Measurements from ENCODE around the gene TIGD2.

The TIGD2 gene

DNA sequence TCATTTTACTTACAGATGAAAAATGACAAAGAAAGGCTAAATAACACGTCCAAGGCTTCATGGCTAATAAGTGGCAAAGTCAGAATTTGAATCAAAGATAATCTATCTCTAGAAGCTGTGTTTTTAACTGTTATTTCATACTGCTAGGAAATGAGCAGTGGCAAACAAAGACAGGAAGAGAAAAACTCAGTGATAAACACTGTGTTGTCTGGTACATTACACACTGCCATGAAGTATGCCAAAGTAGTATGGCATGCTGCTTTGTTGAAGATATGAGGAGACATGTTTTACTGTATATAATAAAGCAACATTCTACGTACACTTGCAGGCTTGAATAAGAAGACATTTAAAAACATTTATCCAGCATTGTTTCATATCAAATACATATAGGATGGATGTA lies 49.5 kb downstream of the TIGD2 start:
- H2AFZ ChIP-seq (ENCODE audit: low read depth, low read length) = no peak overlapping the region
- H3K27ac ChIP-seq (ENCODE audit: low read length) = no peak overlapping the region
- H4K20me1 ChIP-seq (ENCODE audit: insufficient read depth, low read length) = no peaks in the 10 kb centered on the region
- H3K4me3 ChIP-seq (ENCODE audit: low read length) = no peak overlapping the region
- no peaks in the 10 kb centered on the region for H3K36me3 ChIP-seq (replicated peaks; ENCODE audit: low read depth, low read length)
- peaks cover 12% of the 10 kb centered on the region for H3K4me1 ChIP-seq (ENCODE audit: low read length)
- H3K9ac ChIP-seq (ENCODE audit: low read length) = no peak overlapping the region
- peaks cover 4% of the 10 kb centered on the region; the same call in 1 of the 2 replicates for H3K27me3 ChIP-seq (ENCODE audit: low read depth, low read length)
- H3K79me2 ChIP-seq (ENCODE audit: low read length) = no peaks in the 10 kb centered on the region
- H3K9me3 ChIP-seq (ENCODE audit: insufficient read depth, low read length) = no peaks in the 10 kb centered on the region
- no peak overlapping the region for H3K4me2 ChIP-seq (ENCODE audit: low read length)
- TF ChIP-seq, protein P1, sequence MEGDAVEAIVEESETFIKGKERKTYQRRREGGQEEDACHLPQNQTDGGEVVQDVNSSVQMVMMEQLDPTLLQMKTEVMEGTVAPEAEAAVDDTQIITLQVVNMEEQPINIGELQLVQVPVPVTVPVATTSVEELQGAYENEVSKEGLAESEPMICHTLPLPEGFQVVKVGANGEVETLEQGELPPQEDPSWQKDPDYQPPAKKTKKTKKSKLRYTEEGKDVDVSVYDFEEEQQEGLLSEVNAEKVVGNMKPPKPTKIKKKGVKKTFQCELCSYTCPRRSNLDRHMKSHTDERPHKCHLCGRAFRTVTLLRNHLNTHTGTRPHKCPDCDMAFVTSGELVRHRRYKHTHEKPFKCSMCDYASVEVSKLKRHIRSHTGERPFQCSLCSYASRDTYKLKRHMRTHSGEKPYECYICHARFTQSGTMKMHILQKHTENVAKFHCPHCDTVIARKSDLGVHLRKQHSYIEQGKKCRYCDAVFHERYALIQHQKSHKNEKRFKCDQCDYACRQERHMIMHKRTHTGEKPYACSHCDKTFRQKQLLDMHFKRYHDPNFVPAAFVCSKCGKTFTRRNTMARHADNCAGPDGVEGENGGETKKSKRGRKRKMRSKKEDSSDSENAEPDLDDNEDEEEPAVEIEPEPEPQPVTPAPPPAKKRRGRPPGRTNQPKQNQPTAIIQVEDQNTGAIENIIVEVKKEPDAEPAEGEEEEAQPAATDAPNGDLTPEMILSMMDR (IDR thresholded peaks at IDR 0.05; ENCODE audit: low read depth, low read length) = no peak
- no peak for TF ChIP-seq EZH2phosphoT487 (IDR thresholded peaks at IDR 0.05; ENCODE audit: low read depth)

DNA sequence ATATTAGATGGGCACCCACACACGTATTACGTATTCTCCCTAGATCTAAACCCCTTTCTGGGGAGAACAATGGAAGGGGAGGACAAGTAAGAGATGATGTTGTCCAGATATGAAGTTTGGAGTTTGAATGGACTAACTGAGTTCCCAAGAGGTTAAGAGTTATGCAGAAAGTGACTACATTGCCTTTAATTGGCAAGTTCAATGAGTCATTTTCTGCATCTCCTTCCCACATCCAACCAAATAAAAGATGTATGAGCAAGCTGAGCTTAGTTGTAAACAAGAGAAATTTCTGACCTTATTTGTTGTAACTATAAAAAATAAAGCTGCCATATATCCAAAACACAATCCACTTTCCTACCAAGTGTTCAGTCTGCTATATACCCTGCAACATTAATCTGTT lies 50.5 kb downstream of the TIGD2 start:
- H3K79me2 ChIP-seq (ENCODE audit: low read length) = no peaks in the 10 kb centered on the region
- TF ChIP-seq, protein P1 (IDR thresholded peaks at IDR 0.05; ENCODE audit: low read depth, low read length) = no peak
- no peak for TF ChIP-seq EZH2phosphoT487 (IDR thresholded peaks at IDR 0.05; ENCODE audit: low read depth)
- no peaks in the 10 kb centered on the region for H4K20me1 ChIP-seq (ENCODE audit: insufficient read depth, low read length)
- no peak overlapping the region for H3K27ac ChIP-seq (ENCODE audit: low read length)
- peaks cover 5% of the 10 kb centered on the region; the same call in 1 of the 2 replicates for H3K27me3 ChIP-seq (ENCODE audit: low read depth, low read length)
- no peaks in the 10 kb centered on the region for H3K36me3 ChIP-seq (replicated peaks; ENCODE audit: low read depth, low read length)
- H2AFZ ChIP-seq (ENCODE audit: low read depth, low read length) = no peak overlapping the region
- H3K4me1 ChIP-seq (ENCODE audit: low read length) = peaks cover 12% of the 10 kb centered on the region
- no peak overlapping the region for H3K4me2 ChIP-seq (ENCODE audit: low read length)
- no peak overlapping the region for H3K4me3 ChIP-seq (ENCODE audit: low read length)
- no peaks in the 10 kb centered on the region for H3K9me3 ChIP-seq (ENCODE audit: insufficient read depth, low read length)
- no peak overlapping the region for H3K9ac ChIP-seq (ENCODE audit: low read length)

DNA sequence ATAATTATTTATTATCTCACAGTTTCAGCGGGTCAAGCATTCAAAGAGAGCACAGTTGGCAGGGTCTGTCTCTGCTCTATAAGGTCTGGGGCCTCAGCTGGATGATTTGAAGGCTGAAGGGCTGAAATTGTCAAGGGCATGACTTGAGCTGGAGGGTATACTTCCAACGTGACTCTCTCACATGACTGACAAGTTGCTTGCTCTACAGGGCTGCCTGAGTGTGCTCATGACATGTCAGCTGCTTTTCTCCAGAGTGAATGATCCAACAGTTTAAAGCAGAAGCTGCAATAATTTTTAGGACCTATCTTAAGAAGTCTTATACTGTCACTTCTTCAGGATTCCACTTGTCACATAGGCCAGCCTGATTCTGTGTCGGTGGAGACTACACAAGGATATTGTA lies 51.2 kb downstream of the TIGD2 start:
- Histone ChIP-seq H3K27ac (ENCODE audit: low read length) (no peak overlapping the region), H3K4me3 (ENCODE audit: low read length) (no peak overlapping the region), H3K9me3 (ENCODE audit: insufficient read depth, low read length) (no peaks in the 10 kb centered on the region), H3K79me2 (ENCODE audit: low read length) (no peaks in the 10 kb centered on the region), H4K20me1 (ENCODE audit: insufficient read depth, low read length) (no peaks in the 10 kb centered on the region), H3K4me2 (ENCODE audit: low read length) (no peak overlapping the region), H2AFZ (ENCODE audit: low read depth, low read length) (no peak overlapping the region), H3K27me3 (ENCODE audit: low read depth, low read length) (peaks cover 5% of the 10 kb centered on the region; the same call in 1 of the 2 replicates), H3K36me3 (replicated peaks; ENCODE audit: low read depth, low read length) (no peaks in the 10 kb centered on the region), H3K9ac (ENCODE audit: low read length) (no peak overlapping the region), H3K4me1 (ENCODE audit: low read length) (peaks cover 12% of the 10 kb centered on the region)
- TF ChIP-seq EZH2phosphoT487 (IDR thresholded peaks at IDR 0.05; ENCODE audit: low read depth) = no peak
- TF ChIP-seq, protein P1 (IDR thresholded peaks at IDR 0.05; ENCODE audit: low read depth, low read length) = no peak

DNA sequence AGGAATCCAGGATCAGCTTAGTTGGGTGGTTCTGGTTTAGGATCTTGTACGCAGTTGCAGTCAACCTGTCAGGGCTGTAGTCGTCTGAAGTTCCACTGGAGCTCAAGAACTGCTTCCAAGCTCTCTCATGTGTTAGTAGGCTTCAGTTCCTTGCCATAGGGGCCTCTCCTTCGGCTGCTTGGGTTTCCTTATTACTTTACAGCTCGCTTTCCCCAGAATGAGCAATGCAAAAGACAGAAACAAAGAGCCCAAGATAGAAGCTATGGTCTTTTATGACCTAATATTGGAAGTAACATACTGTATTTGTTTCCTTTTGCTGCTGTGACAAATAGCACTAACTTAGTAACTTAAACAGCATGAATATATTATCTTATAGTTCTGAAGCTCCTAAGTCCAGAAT lies 51.7 kb downstream of the TIGD2 start:
- no peaks in the 10 kb centered on the region for H3K9me3 ChIP-seq (ENCODE audit: insufficient read depth, low read length)
- peaks cover 12% of the 10 kb centered on the region for H3K4me1 ChIP-seq (ENCODE audit: low read length)
- peaks cover 5% of the 10 kb centered on the region; the same call in 1 of the 2 replicates for H3K27me3 ChIP-seq (ENCODE audit: low read depth, low read length)
- H3K4me2 ChIP-seq (ENCODE audit: low read length) = no peak overlapping the region
- H3K36me3 ChIP-seq (replicated peaks; ENCODE audit: low read depth, low read length) = no peaks in the 10 kb centered on the region
- no peaks in the 10 kb centered on the region for H4K20me1 ChIP-seq (ENCODE audit: insufficient read depth, low read length)
- no peaks in the 10 kb centered on the region for H3K79me2 ChIP-seq (ENCODE audit: low read length)
- no peak overlapping the region for H3K4me3 ChIP-seq (ENCODE audit: low read length)
- H3K9ac ChIP-seq (ENCODE audit: low read length) = no peak overlapping the region
- H2AFZ ChIP-seq (ENCODE audit: low read depth, low read length) = no peak overlapping the region
- H3K27ac ChIP-seq (ENCODE audit: low read length) = no peak overlapping the region
- no peak for TF ChIP-seq EZH2phosphoT487 (IDR thresholded peaks at IDR 0.05; ENCODE audit: low read depth)
- TF ChIP-seq, protein P1 (IDR thresholded peaks at IDR 0.05; ENCODE audit: low read depth, low read length) = no peak

All from OCI-LY3 (cell line).